Measurements from ENCODE around the gene WDR31. TPM values are rescaled to one million over a fixed set of nuclear protein-coding genes. Genes with fewer than 3 reads are reported as not detected.
"Not testable (repeated sequence)": the region's sequence is repeated elsewhere in the genome, so short reads cannot be mapped to it uniquely, and the experiment has no call there.

Gene WDR31
- total RNA-seq, 1 experiment from 2014 or later, result 11.2 TPM

GRCh38 chr9:113380869-113381378, 40.8 kb upstream of the WDR31 start:
- Histone ChIP-seq H2AFZ (peak overlapping the region; percentile 30; the same call in 1 of the 2 replicates), H3K4me3 (no peak overlapping the region), H4K20me1 (ENCODE audit: insufficient read depth) (no peaks in the 10 kb centered on the region), H3K9me3 (ENCODE audit: insufficient read depth, low read depth) (no peaks in the 10 kb centered on the region), H3K4me2 (peak overlapping the region; percentile 66), H3K79me2 (ENCODE audit: low read depth) (no peaks in the 10 kb centered on the region; the same call in 1 of the 2 replicates), H3K36me3 (ENCODE audit: low read depth) (no peaks in the 10 kb centered on the region), H3K9me2 (ENCODE audit: insufficient read depth) (no peaks in the 10 kb centered on the region), H3K27ac (peak overlapping the region; percentile 91), H3F3A (ENCODE audit: insufficient read depth, low read depth) (peaks cover 11% of the 10 kb centered on the region; the same call in 1 of the 2 replicates), H3K4me1 (replicated peaks; ENCODE audit: insufficient read depth) (peaks cover 33% of the 10 kb centered on the region), H3K27me3 (ENCODE audit: insufficient read depth, low read depth) (no peaks in the 10 kb centered on the region)
- BruUV-seq (replicated peaks), result no TSS peak
- CTCF ChIA-PET, result no interaction called here
- TF ChIP-seq, protein P1, sequence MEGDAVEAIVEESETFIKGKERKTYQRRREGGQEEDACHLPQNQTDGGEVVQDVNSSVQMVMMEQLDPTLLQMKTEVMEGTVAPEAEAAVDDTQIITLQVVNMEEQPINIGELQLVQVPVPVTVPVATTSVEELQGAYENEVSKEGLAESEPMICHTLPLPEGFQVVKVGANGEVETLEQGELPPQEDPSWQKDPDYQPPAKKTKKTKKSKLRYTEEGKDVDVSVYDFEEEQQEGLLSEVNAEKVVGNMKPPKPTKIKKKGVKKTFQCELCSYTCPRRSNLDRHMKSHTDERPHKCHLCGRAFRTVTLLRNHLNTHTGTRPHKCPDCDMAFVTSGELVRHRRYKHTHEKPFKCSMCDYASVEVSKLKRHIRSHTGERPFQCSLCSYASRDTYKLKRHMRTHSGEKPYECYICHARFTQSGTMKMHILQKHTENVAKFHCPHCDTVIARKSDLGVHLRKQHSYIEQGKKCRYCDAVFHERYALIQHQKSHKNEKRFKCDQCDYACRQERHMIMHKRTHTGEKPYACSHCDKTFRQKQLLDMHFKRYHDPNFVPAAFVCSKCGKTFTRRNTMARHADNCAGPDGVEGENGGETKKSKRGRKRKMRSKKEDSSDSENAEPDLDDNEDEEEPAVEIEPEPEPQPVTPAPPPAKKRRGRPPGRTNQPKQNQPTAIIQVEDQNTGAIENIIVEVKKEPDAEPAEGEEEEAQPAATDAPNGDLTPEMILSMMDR (conservative IDR thresholded peaks at IDR 0.05), result no peak
- TF ChIP-seq EZH2 (IDR thresholded peaks at IDR 0.05; ENCODE audit: low read depth), result no peak
- intact Hi-C loops (cut with micrococcal nuclease; ENCODE audit: unreplicated experiment), result no loop called here
- POLR2A ChIA-PET (ENCODE audit: unreplicated experiment), result no interaction called here
- DNase-seq, result peak; percentile 60 to 72

- H3K4me3 ChIP-seq; POLR2A ChIA-PET (ENCODE audit: unreplicated experiment); H3K36me3 ChIP-seq (ENCODE audit: low read depth); H2AFZ ChIP-seq; DNase-seq; BruUV-seq (replicated peaks); H3K27me3 ChIP-seq (ENCODE audit: insufficient read depth, low read depth); H3K4me2 ChIP-seq; H3K9me3 ChIP-seq (ENCODE audit: insufficient read depth, low read depth); H3K9me2 ChIP-seq (ENCODE audit: insufficient read depth); H3K27ac ChIP-seq; intact Hi-C loops (cut with micrococcal nuclease; ENCODE audit: unreplicated experiment); H4K20me1 ChIP-seq (ENCODE audit: insufficient read depth); CTCF ChIA-PET: not testable (repeated sequence)
- Histone ChIP-seq H3K4me1 (replicated peaks; ENCODE audit: insufficient read depth) (peaks cover 37% of the 10 kb centered on the region), H3K79me2 (ENCODE audit: low read depth) (peaks cover 11% of the 10 kb centered on the region), H3F3A (ENCODE audit: insufficient read depth, low read depth) (peaks cover 11% of the 10 kb centered on the region; the same call in 1 of the 2 replicates)
Measured at GRCh38 chr9:113379829-113380210, 39.7 kb upstream of the WDR31 start.

DNA sequence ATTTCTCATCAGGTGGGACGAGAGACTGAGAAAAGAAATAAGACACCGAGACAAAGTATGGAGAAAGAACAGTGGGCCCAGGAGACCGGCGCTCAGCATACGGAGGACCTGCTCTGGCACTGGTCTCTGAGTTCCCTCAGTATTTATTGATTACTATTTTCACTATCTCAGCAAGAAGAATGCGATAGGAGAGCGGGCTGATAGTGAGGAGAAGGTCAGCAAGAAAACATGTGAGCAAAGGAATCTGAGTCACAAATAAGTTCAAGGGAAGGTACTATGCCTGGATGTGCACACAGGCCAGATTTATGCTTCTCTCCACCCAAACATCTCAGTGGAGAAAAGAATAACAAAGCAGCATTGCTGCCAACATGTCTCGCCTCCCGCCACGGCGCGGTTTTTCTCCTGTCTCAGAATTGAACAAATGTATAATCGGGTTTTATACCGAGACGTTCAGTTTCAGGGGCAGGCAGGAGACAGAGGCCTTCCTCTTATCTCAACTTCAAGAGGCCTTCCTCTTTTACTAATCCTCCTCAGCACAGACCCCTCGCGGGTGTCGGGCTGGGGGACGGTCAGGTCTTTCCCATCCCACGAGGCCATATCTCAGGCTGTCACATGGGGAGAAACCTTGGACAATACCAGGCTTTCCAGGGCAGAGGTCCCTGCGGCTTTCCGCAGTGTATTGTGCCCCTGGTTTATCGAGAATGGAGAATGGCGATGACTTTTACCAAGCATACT, 39.2 kb upstream of the WDR31 start:
- H3K27me3 ChIP-seq (ENCODE audit: insufficient read depth, low read depth); H3K27ac ChIP-seq; H3K36me3 ChIP-seq (ENCODE audit: low read depth); H3K9me3 ChIP-seq (ENCODE audit: insufficient read depth, low read depth); H3K9me2 ChIP-seq (ENCODE audit: insufficient read depth); intact Hi-C loops (cut with micrococcal nuclease; ENCODE audit: unreplicated experiment); H4K20me1 ChIP-seq (ENCODE audit: insufficient read depth); H3K4me3 ChIP-seq; H2AFZ ChIP-seq; DNase-seq; H3K4me2 ChIP-seq; BruUV-seq (replicated peaks); CTCF ChIA-PET; POLR2A ChIA-PET (ENCODE audit: unreplicated experiment): not testable (repeated sequence)
- H3K4me1 ChIP-seq (replicated peaks; ENCODE audit: insufficient read depth), result peaks cover 37% of the 10 kb centered on the region
- peaks cover 11% of the 10 kb centered on the region; the same call in 1 of the 2 replicates for H3F3A ChIP-seq (ENCODE audit: insufficient read depth, low read depth)
- H3K79me2 ChIP-seq (ENCODE audit: low read depth), result peaks cover 12% of the 10 kb centered on the region

Data from PC-9 (cell line).